Measurements from ENCODE around the gene GBP6. TPM values are rescaled to one million over a fixed set of nuclear protein-coding genes. Genes with fewer than 3 reads are reported as not detected.

GBP6 gene
- not detected in 5 replicates for total RNA-seq (2022; extraction: Qiagen RNA extraction; ENCODE audit: low read depth)

GRCh38 chr1:89363638-89364536 is at the start of gene GBP6:
Gene GBP6 (plus strand): TSS chr1:89364059. CDS start chr1:89368552, 4,493 bp downstream.

Other genes with a start within 250 kb of the GBP6 start
- gene GBP2, start 237.9 kb upstream of the GBP6 start, total RNA-seq (2022; extraction: Qiagen RNA extraction; ENCODE audit: low read depth), result 0.65 to 1.3 TPM (median 0.87 TPM) in 5 replicates
- gene GBP7, start 188.1 kb upstream of the GBP6 start, total RNA-seq (2022; extraction: Qiagen RNA extraction; ENCODE audit: low read depth), result not detected in 5 replicates
- gene GBP4, start 165.1 kb upstream of the GBP6 start, total RNA-seq (2022; extraction: Qiagen RNA extraction; ENCODE audit: low read depth), result 0.03 TPM in 1 of 5 replicates, not detected in the others
- gene GBP5, start 91.2 kb upstream of the GBP6 start, total RNA-seq (2022; extraction: Qiagen RNA extraction; ENCODE audit: low read depth), result not detected in 5 replicates
- 2.9 to 6.3 TPM (median 5.6 TPM) in 5 replicates for gene LRRC8B, start 160.8 kb downstream of the GBP6 start, total RNA-seq (2022; extraction: Qiagen RNA extraction; ENCODE audit: low read depth)

All from A549 treated with RU486 at 1 μM for 4 hours (cell line).